Measurements from ENCODE around the gene LYAR.
A peak's percentile ranks its signal among the peaks of the same experiment; 100 is the strongest.

LYAR gene

GRCh38 chr4:4315461-4316149 lies 25.7 kb upstream of the LYAR start:
- no peak for DNase-seq (ENCODE audit: low spot score)

GRCh38 chr4:4311193-4311592 lies 21.2 kb upstream of the LYAR start:
- no peak for DNase-seq (ENCODE audit: low spot score)

- DNase-seq (ENCODE audit: low spot score): no peak
Measured at GRCh38 chr4:4308800-4309441, 19.0 kb upstream of the LYAR start.

DNA sequence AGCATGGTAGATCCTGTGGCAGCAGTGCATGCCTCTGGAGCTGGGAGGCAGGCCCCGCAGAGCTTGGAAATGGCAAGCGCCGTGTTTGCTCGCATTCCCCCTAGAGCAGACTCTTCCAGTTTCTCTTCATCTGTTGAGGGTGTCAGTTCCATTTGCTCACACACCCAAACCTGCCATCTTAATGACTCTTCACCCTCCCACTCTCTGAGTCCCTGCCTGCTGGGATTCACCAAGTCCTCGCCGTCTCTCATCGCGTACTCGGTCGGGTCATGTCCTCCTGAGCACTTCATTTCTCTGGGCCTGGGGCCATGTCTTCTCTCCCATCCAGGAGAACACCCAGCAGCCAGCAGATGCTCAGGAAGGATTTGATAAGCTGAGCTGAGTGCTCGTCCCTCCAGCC lies 17.0 kb upstream of the LYAR start:
- DNase-seq (ENCODE audit: low spot score): no peak

DNA sequence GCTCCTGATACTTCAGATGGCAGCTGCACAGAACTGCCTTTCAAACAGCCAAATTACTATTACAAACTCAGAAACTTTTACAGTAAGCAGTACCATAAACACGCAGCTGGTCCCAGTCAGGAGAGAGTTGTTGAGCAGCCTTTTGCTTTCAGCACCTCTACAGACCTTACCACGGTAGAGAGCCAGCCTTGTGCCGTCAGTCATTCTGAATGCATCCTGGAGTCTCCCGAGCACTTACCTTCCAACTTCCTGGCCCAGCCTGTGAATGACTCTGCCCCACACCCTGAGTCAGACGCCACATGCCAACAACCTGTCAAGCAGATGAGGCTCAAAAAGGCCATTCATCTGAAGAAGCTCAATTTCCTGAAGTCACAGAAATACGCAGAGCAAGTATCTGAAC lies 12.5 kb upstream of the LYAR start:
- no peak for DNase-seq (ENCODE audit: low spot score)

- DNase-seq (ENCODE audit: low spot score): no peak
Measured at GRCh38 chr4:4302001-4302400, 12.0 kb upstream of the LYAR start.

DNA sequence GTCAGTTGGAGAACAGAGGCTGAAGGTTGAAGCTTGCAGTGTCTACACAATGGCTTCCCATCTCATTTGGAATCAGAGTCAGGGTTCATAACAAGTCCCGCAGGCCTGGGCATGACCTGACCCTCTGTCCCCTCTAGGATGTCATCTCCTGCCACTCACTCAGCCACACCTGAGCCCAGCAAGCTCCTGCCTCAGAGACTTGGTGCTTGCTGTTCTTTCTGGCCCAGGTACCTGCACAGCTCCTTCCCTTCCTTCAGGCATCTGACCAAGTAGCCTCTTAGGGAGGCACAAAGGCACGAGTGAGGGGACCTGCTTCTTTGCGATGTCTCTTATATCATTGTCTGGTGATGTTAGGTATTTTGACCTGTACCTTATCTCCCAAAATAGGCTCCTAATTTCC lies 9.1 kb upstream of the LYAR start:
- DNase-seq (ENCODE audit: low spot score): no peak

DNA sequence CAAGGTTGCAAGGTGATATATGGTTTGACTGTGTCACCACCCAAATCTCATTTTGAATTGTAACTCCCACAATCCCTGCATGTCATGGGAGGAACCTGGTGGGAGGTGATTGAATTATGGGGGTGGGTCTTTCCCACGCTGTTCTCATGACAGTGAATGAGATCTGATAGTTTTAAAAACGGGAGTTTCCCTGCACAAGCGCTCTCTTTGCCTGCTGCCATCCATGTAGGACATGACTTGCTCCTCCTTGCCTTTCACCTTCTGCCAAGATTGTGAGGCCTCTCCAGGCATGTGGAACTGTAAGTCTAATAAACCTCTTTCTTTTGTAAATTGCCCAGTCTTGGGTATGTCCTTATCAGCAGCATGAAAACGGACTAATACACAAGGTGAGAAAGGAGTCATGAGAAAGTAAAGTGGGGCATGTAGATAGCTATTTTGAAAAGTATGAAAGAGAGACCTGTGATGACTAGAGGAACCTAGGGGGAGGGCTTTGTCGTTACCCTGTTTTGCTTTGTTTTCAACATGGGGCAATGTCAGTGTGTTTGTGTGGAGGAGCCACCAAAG lies 6.4 kb upstream of the LYAR start:
- DNase-seq (ENCODE audit: low spot score): no peak

DNA sequence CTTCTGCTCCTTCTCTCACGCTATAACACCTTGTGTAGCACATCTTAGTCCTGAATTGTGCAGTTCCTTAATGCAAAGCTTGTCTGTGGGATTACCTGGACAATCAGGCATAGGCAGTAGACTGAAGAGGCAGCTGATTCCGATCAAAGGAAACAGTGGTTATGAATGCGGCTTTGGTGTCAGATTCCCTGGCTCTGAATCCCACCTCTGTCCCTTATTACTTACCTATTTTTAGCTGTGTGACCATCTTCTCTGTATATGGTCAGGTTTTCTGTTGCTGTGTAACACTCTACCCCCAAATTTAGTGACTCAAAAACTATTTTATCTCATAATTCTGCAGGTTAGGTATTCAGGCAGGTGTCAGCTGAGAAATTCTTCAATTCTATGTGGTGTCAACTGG lies 3.3 kb upstream of the LYAR start:
- no peak for DNase-seq (ENCODE audit: low spot score)

GRCh38 chr4:4289597-4289940 lies 385 bp downstream of the LYAR start:
- no peak for DNase-seq (ENCODE audit: low spot score)

GRCh38 chr4:4289055-4289454 lies 899 bp downstream of the LYAR start:
- no peak for DNase-seq (ENCODE audit: low spot score)

GRCh38 chr4:4288098-4288497 lies 1.9 kb downstream of the LYAR start:
- DNase-seq (ENCODE audit: low spot score): no peak

DNA sequence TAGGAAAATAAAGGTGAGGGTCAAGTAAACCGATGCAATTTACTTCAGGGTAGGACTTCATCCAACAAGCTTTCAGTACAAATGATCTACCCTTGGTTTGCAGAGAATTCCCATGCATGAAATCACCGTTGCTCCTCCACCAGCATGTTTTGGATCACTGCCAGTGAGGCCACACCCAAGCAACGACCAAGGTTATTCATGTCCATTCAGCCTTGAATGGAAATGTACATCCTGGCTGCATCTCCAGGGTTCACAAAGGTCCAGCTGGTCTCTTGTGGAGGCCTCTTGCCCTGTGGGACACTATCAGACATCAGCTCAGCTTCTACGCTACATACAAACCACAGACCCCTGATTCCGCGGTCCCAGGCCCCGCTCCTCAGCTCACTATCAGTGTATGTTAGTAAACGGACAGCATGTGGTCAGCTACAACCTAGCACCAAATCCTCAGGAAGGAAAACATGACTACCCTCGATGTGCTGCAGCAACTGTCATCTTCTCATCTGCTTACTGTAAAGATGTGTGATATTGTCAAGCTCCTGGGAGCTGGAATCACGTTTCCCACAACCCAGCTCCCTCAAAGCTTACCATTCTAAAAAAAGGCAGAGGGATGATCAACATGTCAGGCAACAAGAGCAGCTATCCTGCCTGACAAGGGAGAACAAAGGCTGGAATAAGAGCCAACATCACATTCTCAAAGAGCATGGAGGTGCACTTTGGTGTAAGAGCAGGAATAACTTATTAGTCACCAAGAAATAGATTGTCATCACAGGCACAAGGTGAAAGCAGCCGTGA lies 4.9 kb downstream of the LYAR start:
- no peak for DNase-seq (ENCODE audit: low spot score)

DNA sequence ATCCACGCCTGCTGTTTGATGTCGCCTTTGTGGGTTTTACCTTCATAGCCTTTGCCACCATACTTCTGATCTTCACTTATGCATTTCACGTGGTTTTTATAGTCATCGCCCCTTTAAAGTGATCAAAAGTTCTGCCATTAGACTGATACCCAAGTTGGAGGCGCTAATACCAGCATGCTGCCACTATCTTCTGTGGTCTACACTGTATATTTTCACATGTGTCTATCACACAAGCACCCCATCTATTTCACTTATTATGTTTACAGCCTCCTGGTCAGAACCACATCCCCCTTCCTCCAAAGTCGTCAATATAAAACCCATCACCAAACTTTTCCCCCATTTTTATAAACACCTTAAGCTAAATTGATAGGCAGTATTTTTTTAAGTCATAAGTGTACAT lies 8.2 kb downstream of the LYAR start:
- no peak for DNase-seq (ENCODE audit: low spot score)

GRCh38 chr4:4277531-4277930 lies 12.4 kb downstream of the LYAR start:
- no peak for DNase-seq (ENCODE audit: low spot score)

DNA sequence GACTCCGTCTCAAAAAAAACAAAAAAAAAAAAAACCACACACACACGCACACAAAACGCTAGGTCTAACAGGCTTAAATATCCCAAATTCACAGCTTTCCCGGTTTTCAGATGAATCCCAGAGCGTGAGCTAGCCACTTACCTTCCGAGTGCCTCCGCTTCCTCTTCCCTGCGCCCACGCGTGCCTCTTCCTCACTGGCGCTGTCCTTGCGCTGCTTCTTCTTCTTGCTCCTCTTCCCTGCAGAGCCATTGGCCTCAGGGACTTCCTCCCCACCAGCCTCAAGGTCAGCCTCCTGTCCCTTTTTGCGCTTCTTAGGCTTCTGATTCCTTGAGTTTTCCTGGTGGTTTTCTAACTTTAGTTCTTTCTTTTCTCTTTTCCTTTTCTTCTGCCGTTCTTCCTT lies 15.7 kb downstream of the LYAR start:
- DNase-seq (ENCODE audit: low spot score): no peak

DNA sequence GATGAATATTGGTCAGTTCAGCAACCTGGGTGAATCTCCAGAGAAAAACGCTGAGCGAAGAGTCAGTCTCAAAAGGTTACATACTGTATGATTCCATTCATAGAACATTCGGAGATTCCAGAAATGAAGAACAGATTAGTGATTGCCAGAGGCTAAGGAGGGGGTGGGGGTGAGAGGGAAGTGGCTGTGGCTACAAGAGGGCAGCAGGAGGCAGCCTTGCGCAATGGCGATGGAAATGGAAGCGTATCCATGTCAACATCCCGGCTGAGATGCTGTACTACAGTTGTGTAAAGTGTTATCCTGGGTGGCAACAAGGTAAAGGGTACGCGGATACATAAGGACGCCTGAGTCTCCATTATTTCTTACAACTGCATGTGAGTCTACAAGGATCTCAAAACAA lies 18.0 kb downstream of the LYAR start:
- DNase-seq (ENCODE audit: low spot score): no peak

GRCh38 chr4:4270529-4270928 lies 19.4 kb downstream of the LYAR start:
- no peak for DNase-seq (ENCODE audit: low spot score)

GRCh38 chr4:4269856-4270255 lies 20.1 kb downstream of the LYAR start:
- no peak for DNase-seq (ENCODE audit: low spot score)

DNA sequence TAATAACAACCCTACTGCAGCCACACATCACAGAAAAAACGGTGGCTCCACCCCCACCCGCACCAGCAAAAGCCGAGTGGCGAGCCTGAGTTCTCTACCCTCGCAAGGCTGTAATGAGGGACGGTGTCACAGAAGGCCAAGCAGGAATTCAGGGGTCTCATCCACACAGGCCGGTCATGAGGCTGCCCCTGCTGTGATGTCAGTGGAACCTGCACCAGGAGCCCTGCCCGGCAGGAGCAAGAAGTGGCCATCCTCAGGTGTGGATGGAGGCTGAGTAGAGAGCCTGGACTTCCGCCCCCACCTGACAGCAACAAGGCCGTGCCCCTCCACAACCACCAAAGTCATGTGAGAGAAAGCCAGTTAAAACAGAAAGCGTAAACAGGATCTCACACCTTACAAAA lies 20.6 kb downstream of the LYAR start:
- no peak for DNase-seq (ENCODE audit: low spot score)

DNA sequence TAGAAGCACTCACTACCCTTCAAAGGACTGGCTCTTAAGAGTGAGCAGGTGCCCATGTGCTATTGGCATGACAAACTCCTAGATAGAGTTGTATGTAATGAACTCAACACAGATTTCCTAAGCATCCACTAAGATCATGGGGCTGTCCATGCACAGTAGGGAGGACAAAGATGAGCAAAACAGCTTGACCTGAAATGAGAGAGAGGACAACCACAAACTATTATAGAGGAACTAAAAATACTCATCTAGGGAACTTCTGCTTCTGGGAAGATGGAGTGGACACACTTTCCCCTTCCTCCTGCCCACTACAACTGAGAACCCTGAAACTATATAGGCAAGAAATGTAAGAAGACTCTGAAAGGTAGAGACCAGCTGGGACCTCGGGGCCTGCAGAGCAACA lies 21.2 kb downstream of the LYAR start:
- DNase-seq (ENCODE audit: low spot score): peak; percentile 55

DNA sequence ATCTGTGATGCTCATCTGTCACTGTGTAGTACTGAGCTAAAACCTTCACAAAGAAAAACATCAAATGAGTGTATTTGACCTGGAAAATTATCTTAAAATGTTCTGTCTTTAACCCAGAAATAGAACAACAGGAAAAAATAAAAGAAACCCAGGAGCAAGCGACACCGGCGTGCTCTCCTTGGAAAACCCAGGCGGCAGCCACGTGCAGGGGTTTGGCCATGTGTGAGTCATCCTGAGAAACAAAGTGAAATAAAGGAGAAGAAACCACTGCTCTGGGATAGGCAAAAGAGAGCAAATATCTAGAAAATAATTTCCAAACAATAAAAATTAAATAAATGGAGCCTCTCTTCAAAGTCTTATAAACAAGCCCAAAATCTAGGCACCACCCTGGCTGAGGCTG lies 22.0 kb downstream of the LYAR start:
- DNase-seq (ENCODE audit: low spot score): no peak

GRCh38 chr4:4260185-4260751 lies 29.7 kb downstream of the LYAR start:
- DNase-seq (ENCODE audit: low spot score): peak; percentile 24

All from pons (tissue), 1 donor.